H9 (cell line): ENCODE measurements around the gene MICAL2. TPM values are rescaled to one million over a fixed set of nuclear protein-coding genes. Genes with fewer than 3 reads are reported as not detected.

Source experiments
- DNase-seq: peaks from one replicate; pipeline ENCODE4 v3.0.0-alpha.2; 2017
- H2AFZ ChIP-seq: one replicate; pipeline ENCODE4 v1.6.1; 2013; ENCODE audit warnings: mild to moderate bottlenecking, low read length, control low read depth, moderate library complexity
- H2AK5ac ChIP-seq: 2 replicates; pipeline ENCODE4 v1.6.1; 2013; ENCODE audit warnings: low read length, control low read depth, mixed read lengths; ENCODE audit not compliant: insufficient read length
- H2BK120ac ChIP-seq: one replicate; pipeline ENCODE4 v1.6.1; 2013; ENCODE audit warnings: low read depth, mild to moderate bottlenecking, low read length, control low read depth, inconsistent platforms; ENCODE audit not compliant: poor library complexity, severe bottlenecking
- H2BK12ac ChIP-seq: 2 replicates; pipeline ENCODE4 v1.6.1; 2013; ENCODE audit warnings: low read length, control low read depth, mixed read lengths, low read depth; ENCODE audit not compliant: insufficient read length
- H2BK15ac ChIP-seq: 2 replicates; pipeline ENCODE4 v1.6.1; 2013; ENCODE audit warnings: low read depth, low read length, control low read depth
- H2BK20ac ChIP-seq: one replicate; pipeline ENCODE4 v1.6.1; 2013; ENCODE audit warnings: low read depth, mild to moderate bottlenecking, low read length, control low read depth, inconsistent platforms; ENCODE audit not compliant: poor library complexity, severe bottlenecking
- H2BK5ac ChIP-seq: 2 replicates; pipeline ENCODE4 v1.6.1; 2013; ENCODE audit warnings: low read length, control low read depth, mixed read lengths; ENCODE audit not compliant: insufficient read length
- H3K14ac ChIP-seq: 2 replicates; pipeline ENCODE4 v1.6.1; 2013; ENCODE audit warnings: low read length, control low read depth; ENCODE audit not compliant: insufficient read depth
- H3K18ac ChIP-seq: 2 replicates; pipeline ENCODE4 v1.6.1; 2013; ENCODE audit warnings: low read depth, mild to moderate bottlenecking, mixed read lengths, low read length, control low read depth; ENCODE audit not compliant: insufficient read length
- H3K23ac ChIP-seq: 2 replicates; pipeline ENCODE4 v1.6.1; 2013; ENCODE audit warnings: low read length, control low read depth, mixed read lengths, low read depth; ENCODE audit not compliant: insufficient read length
- H3K23me2 ChIP-seq: 2 replicates; pipeline ENCODE4 v1.6.1; 2013; ENCODE audit warnings: low read depth, mild to moderate bottlenecking, mixed read lengths, low read length, control low read depth; ENCODE audit not compliant: insufficient read length, poor library complexity, severe bottlenecking
- H3K27ac ChIP-seq: 2 replicates; pipeline ENCODE4 v1.5.1; 2013; ENCODE audit warnings: low read length, control low read depth, mixed read lengths, low read depth; ENCODE audit not compliant: insufficient read length
- H3K27me3 ChIP-seq: 2 replicates; pipeline ENCODE4 v1.6.1; 2013; ENCODE audit warnings: low read length, control low read depth, inconsistent platforms; ENCODE audit not compliant: insufficient read depth
- H3K4ac ChIP-seq: 2 replicates; pipeline ENCODE4 v1.6.1; 2013; ENCODE audit warnings: low read depth, mild to moderate bottlenecking, control low read depth, inconsistent platforms, low read length, moderate library complexity
- H3K4me1 ChIP-seq: 2 replicates; pipeline ENCODE4 v1.6.1; 2013; ENCODE audit warnings: low read length, control low read depth, inconsistent platforms; ENCODE audit not compliant: insufficient read depth
- H3K4me2 ChIP-seq: 2 replicates; pipeline ENCODE4 v1.6.1; 2013; ENCODE audit warnings: low read length, control low read depth, mixed read lengths; ENCODE audit not compliant: insufficient read length, insufficient read depth
- H3K56ac ChIP-seq: 2 replicates; pipeline ENCODE4 v1.6.1; 2013; ENCODE audit warnings: low read depth, mild to moderate bottlenecking, mixed read lengths, low read length, control low read depth; ENCODE audit not compliant: insufficient read length
- H3K79me1 ChIP-seq: 2 replicates; pipeline ENCODE4 v1.6.1; 2013; ENCODE audit warnings: low read depth, mild to moderate bottlenecking, moderate library complexity, low read length, control low read depth, inconsistent platforms; ENCODE audit not compliant: insufficient read depth, poor library complexity, severe bottlenecking
- H3K79me2 ChIP-seq: 2 replicates; pipeline ENCODE4 v1.6.1; 2013; ENCODE audit warnings: low read length, control low read depth, inconsistent platforms; ENCODE audit not compliant: insufficient read depth
- H3K9ac ChIP-seq: 2 replicates; pipeline ENCODE4 v1.6.1; 2013; ENCODE audit warnings: low read length, control low read depth, mixed read lengths; ENCODE audit not compliant: insufficient read length; ENCODE audit errors: extremely low read depth
- H3K9me3 ChIP-seq: one replicate; pipeline ENCODE4 v1.6.1; 2013; ENCODE audit warnings: low read depth, low read length, inconsistent platforms; ENCODE audit not compliant: control insufficient read depth
- H3T11ph ChIP-seq: one replicate; pipeline ENCODE4 v1.6.1; 2013; ENCODE audit warnings: mild to moderate bottlenecking, low read length, control low read depth, inconsistent platforms
- H4K20me1 ChIP-seq: one replicate; pipeline ENCODE4 v1.6.1; 2013; ENCODE audit not compliant: control insufficient read depth, insufficient read length, insufficient read depth
- H4K5ac ChIP-seq: 2 replicates; pipeline ENCODE4 v1.6.1; 2013; ENCODE audit warnings: low read depth, mild to moderate bottlenecking, mixed read lengths, low read length, control low read depth; ENCODE audit not compliant: insufficient read length
- H4K8ac ChIP-seq: replicated peaks from 2 replicates; pipeline ENCODE4 v1.6.1; 2013; ENCODE audit warnings: low read length, control low read depth, mixed read lengths, low read depth; ENCODE audit not compliant: insufficient read length
- H4K91ac ChIP-seq: 2 replicates; pipeline ENCODE4 v1.6.1; 2013; ENCODE audit warnings: low read depth, mild to moderate bottlenecking, moderate library complexity, mixed read lengths, low read length, control low read depth; ENCODE audit not compliant: insufficient read length
- H3K27ac Mint-ChIP-seq, 3 experiments: 2 replicates in 2 of 3; 3 replicates in 1 of 3; pipeline ENCODE4 v1.8.0; 2020 to 2021; ENCODE audit warnings: mixed read lengths in 3 of 3, mild to moderate bottlenecking in 1 of 3, moderate library complexity in 1 of 3
- H3K27me3 Mint-ChIP-seq: 2 replicates; pipeline ENCODE4 v1.8.0; 2021; ENCODE audit warnings: low read depth, mild to moderate bottlenecking, moderate library complexity, mixed read lengths
- H3K36me3 Mint-ChIP-seq, 3 experiments: 2 replicates in 2 of 3; 3 replicates in 1 of 3; pipeline ENCODE4 v1.8.0; 2020 to 2021; ENCODE audit warnings: low read depth in 3 of 3, mixed read lengths in 3 of 3; ENCODE audit not compliant: insufficient read depth in 1 of 3
- H3K4me1 Mint-ChIP-seq, 2 experiments: 2 replicates each; pipeline ENCODE4 v1.8.0; 2020; ENCODE audit warnings: mixed read lengths in 2 of 2
- H3K4me3 Mint-ChIP-seq, 2 experiments: 2 replicates in 1 of 2; 3 replicates in 1 of 2; pipeline ENCODE4 v1.8.0; 2020 to 2021; ENCODE audit warnings: mild to moderate bottlenecking in 2 of 2, mixed read lengths in 2 of 2, moderate library complexity in 1 of 2
- H3K9me3 Mint-ChIP-seq, 2 experiments: 2 replicates in 1 of 2; 3 replicates in 1 of 2; pipeline ENCODE4 v1.8.0; 2020; ENCODE audit warnings: mild to moderate bottlenecking in 2 of 2, mixed read lengths in 2 of 2, moderate library complexity in 1 of 2
- CTCF ChIP-seq: fragments of 200-600 bp; sonication (generic); conservative IDR thresholded peaks from 3 replicates; pipeline ENCODE4 v1.8.0; 2021; ENCODE audit warnings: antibody characterized with exemption, mild to moderate bottlenecking
- WGBS: extraction: QIAGEN DNeasy Blood & Tissue Kit; methylation state at CpG from one replicate; pipeline ENCODE4 v1.1.7; 2013; ENCODE audit warnings: missing lambda C conversion rate, low lambda C conversion rate, mixed read lengths; ENCODE audit not compliant: insufficient read length; ENCODE audit errors: extremely low coverage; 5-methylcytosine and 5-hydroxymethylcytosine counted together
- total RNA-seq: library from RNA; stranded (reverse); gene quantifications from 2 replicates; pipeline ENCODE4 v1.2.1, GENCODE V29; 2021

Gene MICAL2
- total RNA-seq, 1 experiment from 2014 or later = 4.7 TPM

- Histone ChIP-seq H3K9ac (no peak overlapping the region), H3K14ac (no peak overlapping the region), H3K4me1 (no peaks in the 10 kb centered on the region), H3K79me1 (no peaks in the 10 kb centered on the region), H2BK120ac (no peak overlapping the region), H3K23ac (no peak overlapping the region), H3K4me2 (no peak overlapping the region), H3K4ac (no peak overlapping the region), H3K27me3 (no peaks in the 10 kb centered on the region), H3K18ac (no peak overlapping the region), H2BK15ac (no peak overlapping the region), H3K56ac (no peak overlapping the region), H3K27ac (no peak overlapping the region), H4K91ac (no peak overlapping the region), H2AFZ (no peak overlapping the region), H2BK5ac (no peak overlapping the region), H2BK20ac (no peak overlapping the region), H4K8ac (no peak overlapping the region), H4K20me1 (no peaks in the 10 kb centered on the region), H2AK5ac (no peak overlapping the region), H3K9me3 (no peaks in the 10 kb centered on the region), H3T11ph (no peak overlapping the region), H4K5ac (no peak overlapping the region), H2BK12ac (no peak overlapping the region), H3K79me2 (no peaks in the 10 kb centered on the region), H3K23me2 (no peaks in the 10 kb centered on the region)
- Mint-ChIP-seq H3K36me3 (no peaks in the 10 kb centered on the region), H3K27me3 (no peaks in the 10 kb centered on the region; the same call in 1 of the 2 replicates), H3K4me3 (no peak overlapping the region; a peak in 1 of 5 replicates), H3K4me1 (peaks cover 6 to 13% of the 10 kb centered on the region in 2 experiments), H3K9me3 (no peaks in the 10 kb centered on the region; a peak in 1 of 5 replicates), H3K27ac (0 out of 7 replicates have a peak overlapping the region, but pooled peaks of 1 of the 3 experiments have one; percentile 12)
- WGBS = no CpG with 5 or more reads among the region's 6 CpGs
- no peak for TF ChIP-seq CTCF
- no peak for DNase-seq
These were observed 159.9 kb downstream of the MICAL2 start for GRCh38 chr11:12270215-12270797.
